ENCODE results near the gene FAT1. TPM values are rescaled to one million over a fixed set of nuclear protein-coding genes. Genes with fewer than 3 reads are reported as not detected.

Gene FAT1
- total RNA-seq, 4 donors from 2014 or later = 21.0 to 109 (median 76.4) TPM

DNA sequence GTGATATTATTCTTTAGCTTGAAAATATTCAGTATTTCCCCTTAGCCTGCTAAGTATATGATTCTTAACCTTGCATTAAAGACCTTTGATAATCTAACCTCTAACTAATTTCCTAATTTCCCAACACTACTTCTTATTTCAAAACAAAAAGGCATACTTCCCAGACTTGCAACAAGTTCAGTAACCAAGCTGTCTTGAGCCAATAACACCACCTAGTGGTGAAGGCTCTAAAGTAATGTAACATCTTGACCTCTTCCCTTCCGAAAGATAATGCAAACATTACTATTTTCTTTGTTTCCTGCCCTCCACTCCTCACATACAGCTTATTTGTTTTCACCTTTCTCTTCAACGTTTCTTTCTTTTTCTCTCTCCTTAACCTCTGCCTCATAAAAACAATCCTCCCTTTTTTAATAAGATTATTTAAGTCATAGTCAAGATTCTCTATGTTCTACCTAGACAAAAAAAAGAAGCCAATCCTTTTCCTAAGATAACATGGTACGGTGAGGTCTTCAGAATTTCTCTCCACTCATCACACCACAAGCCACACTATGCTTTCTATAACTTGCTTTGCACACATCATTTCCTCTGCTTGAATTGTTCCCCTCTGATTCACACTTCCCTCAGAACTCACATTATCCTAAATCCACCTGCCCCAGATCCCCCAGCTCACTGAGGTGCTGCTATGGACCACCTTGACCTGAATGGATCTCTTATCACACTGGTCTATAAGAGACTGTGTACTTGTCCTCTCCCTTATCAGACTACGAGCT is 3.5 kb downstream of the FAT1 start:
- Histone ChIP-seq H3K27me3 (peaks cover 0 to 27% (median 0%) of the 10 kb centered on the region in 4 donors), H3K36me3 (no peaks in the 10 kb centered on the region), H3K9me3 (peaks cover 0 to 11% (median 0%) of the 10 kb centered on the region in 3 donors), H3K4me3 (no peak overlapping the region), H3K27ac (no peak overlapping the region), H3K4me1 (peaks cover 0 to 38% (median 2%) of the 10 kb centered on the region in 3 donors)
- intact Hi-C loops (cut with DNase I) = no loop called here
- WGBS, 2 donors = 75 to 91% methylated on average over 4 of the region's 4 CpGs
- no peak for TF ChIP-seq POLR2A (IDR thresholded peaks at IDR 0.05)
- TF ChIP-seq, protein P1, sequence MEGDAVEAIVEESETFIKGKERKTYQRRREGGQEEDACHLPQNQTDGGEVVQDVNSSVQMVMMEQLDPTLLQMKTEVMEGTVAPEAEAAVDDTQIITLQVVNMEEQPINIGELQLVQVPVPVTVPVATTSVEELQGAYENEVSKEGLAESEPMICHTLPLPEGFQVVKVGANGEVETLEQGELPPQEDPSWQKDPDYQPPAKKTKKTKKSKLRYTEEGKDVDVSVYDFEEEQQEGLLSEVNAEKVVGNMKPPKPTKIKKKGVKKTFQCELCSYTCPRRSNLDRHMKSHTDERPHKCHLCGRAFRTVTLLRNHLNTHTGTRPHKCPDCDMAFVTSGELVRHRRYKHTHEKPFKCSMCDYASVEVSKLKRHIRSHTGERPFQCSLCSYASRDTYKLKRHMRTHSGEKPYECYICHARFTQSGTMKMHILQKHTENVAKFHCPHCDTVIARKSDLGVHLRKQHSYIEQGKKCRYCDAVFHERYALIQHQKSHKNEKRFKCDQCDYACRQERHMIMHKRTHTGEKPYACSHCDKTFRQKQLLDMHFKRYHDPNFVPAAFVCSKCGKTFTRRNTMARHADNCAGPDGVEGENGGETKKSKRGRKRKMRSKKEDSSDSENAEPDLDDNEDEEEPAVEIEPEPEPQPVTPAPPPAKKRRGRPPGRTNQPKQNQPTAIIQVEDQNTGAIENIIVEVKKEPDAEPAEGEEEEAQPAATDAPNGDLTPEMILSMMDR (IDR thresholded peaks at IDR 0.05) = peak in 5 of 6 experiments; percentile 5 to 56 (median 19)
- no peak for DNase-seq

DNA sequence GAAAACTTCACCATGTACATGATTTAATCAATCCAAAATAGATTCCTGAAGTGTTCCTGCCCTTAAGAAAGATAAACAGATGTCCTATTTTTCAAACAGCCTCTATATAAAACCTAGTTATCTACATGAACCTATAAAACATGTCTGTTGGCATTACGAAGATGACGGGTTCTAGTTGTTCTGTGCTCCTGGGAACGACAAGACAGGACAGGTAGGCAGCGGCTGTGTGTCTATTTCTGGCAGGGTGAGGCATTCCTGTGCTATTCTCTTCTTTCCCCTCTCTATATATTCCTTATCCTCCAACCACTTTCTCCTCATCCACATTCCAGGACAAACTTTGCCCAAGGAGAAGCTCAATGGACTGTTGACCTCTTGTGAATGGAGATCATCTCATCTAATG is 6.1 kb downstream of the FAT1 start:
- H3K27ac ChIP-seq = no peak overlapping the region
- no peak for TF ChIP-seq POLR2A (IDR thresholded peaks at IDR 0.05)
- TF ChIP-seq, protein P1 (IDR thresholded peaks at IDR 0.05) = no peak

DNA sequence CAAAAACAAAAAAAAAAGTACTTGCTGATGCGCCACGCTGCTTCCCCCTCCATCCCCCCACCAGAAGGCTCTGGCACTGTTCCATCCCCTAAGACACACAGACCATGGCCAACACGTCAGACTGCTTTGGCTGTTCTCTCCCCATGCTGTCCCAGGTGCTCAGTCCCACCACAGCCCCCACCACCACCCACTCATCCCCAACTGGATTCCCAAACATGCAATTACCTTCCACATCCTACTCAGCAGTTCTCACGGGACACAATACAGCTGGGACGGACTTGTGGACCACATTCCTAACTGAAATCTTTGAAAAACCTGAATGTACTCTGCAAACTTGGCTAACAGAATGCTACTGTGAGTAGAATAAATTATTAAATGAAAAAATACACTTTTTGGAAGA is 8.6 kb downstream of the FAT1 start:
- no peak for DNase-seq
- H3K27ac ChIP-seq = no peak overlapping the region
- no peak for TF ChIP-seq POLR2A (IDR thresholded peaks at IDR 0.05)
- TF ChIP-seq, protein P1 (IDR thresholded peaks at IDR 0.05) = no peak
- WGBS, 2 donors = 73 to 86% methylated on average over 4 to 5 of the region's 5 CpGs
- H3K9me3 ChIP-seq = peaks cover 0 to 11% (median 0%) of the 10 kb centered on the region in 3 donors
- H3K27me3 ChIP-seq = no peaks in the 10 kb centered on the region
- no peak overlapping the region for H3K4me3 ChIP-seq
- H3K36me3 ChIP-seq = no peaks in the 10 kb centered on the region
- H3K4me1 ChIP-seq = peaks cover 0 to 9% (median 2%) of the 10 kb centered on the region in 3 donors
- intact Hi-C loops (cut with DNase I) = no loop called here

More for the DNA sequence above, 6.1 kb downstream of the FAT1 start:
- Histone ChIP-seq H3K27me3 (peaks cover 0 to 5% (median 0%) of the 10 kb centered on the region in 4 donors), H3K4me1 (peaks cover 0 to 18% (median 2%) of the 10 kb centered on the region in 3 donors), H3K4me3 (no peak overlapping the region), H3K9me3 (peaks cover 0 to 11% (median 0%) of the 10 kb centered on the region in 3 donors), H3K36me3 (no peaks in the 10 kb centered on the region)
- 50% methylated on average over 4 of the region's 4 CpGs for WGBS, 2 donors
- intact Hi-C loops (cut with DNase I) = no loop called here
- no peak for DNase-seq

DNA sequence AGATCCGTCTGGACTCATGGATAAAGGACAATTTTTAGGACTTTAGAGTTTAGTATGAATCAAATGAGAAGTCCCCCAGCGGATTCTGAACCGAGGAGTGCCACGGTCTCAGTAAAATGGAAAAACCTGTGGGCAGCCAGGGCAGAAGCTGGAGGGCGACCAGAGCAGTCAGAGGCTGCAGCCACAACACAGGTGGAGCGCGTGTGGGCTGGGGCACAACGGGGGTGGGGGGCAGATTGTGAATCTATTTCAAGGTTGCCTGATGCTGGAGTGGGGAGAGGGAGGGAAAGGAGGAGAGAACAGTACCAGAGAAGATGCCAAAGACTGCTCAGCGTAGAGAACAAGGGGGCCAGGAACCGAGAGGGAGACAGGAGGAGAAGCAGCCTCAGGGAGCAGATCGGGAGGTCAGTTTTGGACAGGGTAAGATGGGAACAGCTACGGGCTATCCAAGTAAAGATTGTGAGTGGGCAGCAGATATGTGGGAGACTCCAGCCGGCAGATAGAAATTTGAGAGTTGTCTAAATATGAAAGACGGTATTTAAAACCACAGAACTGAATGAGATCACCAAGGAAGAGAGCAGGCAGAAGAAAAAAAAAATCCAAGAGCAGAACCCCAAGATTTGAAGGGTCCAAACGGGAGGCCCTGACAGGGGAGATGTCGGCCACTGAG is 9.5 kb downstream of the FAT1 start:
- intact Hi-C loops (cut with DNase I) = no loop called here
- 79 to 83% methylated on average over 10 to 16 of the region's 16 CpGs for WGBS, 2 donors
- no peaks in the 10 kb centered on the region for H3K27me3 ChIP-seq
- peaks cover 0 to 9% (median 2%) of the 10 kb centered on the region in 3 donors for H3K4me1 ChIP-seq
- DNase-seq = no peak
- H3K36me3 ChIP-seq = peaks cover 0 to 6% (median 0%) of the 10 kb centered on the region in 3 donors
- TF ChIP-seq, protein P1 (IDR thresholded peaks at IDR 0.05) = no peak
- TF ChIP-seq POLR2A (IDR thresholded peaks at IDR 0.05) = no peak
- H3K9me3 ChIP-seq = peaks cover 0 to 6% (median 0%) of the 10 kb centered on the region in 3 donors
- H3K27ac ChIP-seq = no peak overlapping the region
- no peak overlapping the region for H3K4me3 ChIP-seq

DNA sequence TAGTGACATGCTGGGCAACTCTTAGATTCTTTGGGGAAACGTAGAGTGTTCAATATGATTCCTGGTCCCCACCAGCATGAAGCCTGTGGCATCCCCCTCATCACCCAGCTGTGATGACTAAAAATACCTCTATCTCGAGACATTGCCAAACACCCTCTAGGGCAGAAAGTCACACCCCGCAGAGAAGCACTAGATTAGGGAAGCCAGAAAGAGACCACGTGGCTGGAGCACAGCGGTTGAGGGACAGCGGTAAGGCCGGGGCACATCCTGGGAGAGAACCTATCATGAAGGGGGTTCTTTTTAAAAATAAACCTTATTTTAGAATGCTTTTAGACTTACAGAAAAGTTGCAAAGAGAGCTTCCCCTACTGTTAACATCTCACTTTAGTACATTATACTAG is 11.0 kb downstream of the FAT1 start:
- H3K27ac ChIP-seq = no peak overlapping the region
- intact Hi-C loops (cut with DNase I) = no loop called here
- TF ChIP-seq POLR2A (IDR thresholded peaks at IDR 0.05) = no peak
- TF ChIP-seq, protein P1 (IDR thresholded peaks at IDR 0.05) = no peak
- peaks cover 0 to 20% (median 8%) of the 10 kb centered on the region in 3 donors for H3K36me3 ChIP-seq
- H3K27me3 ChIP-seq = no peaks in the 10 kb centered on the region
- H3K4me3 ChIP-seq = no peak overlapping the region
- H3K9me3 ChIP-seq = no peaks in the 10 kb centered on the region
- WGBS, 2 donors = 73 to 76% methylated on average over 7 of the region's 7 CpGs
- H3K4me1 ChIP-seq = peaks cover 0 to 6% (median 2%) of the 10 kb centered on the region in 3 donors
- DNase-seq = no peak

Measured in esophagus squamous epithelium (tissue), 5 donors.